ENCODE measurements around the gene PIGZ. TPM values are rescaled to one million over a fixed set of nuclear protein-coding genes. Genes with fewer than 3 reads are reported as not detected.

The PIGZ gene
- total RNA-seq, 1 donor from 2014 or later, result 9.8 TPM

DNA sequence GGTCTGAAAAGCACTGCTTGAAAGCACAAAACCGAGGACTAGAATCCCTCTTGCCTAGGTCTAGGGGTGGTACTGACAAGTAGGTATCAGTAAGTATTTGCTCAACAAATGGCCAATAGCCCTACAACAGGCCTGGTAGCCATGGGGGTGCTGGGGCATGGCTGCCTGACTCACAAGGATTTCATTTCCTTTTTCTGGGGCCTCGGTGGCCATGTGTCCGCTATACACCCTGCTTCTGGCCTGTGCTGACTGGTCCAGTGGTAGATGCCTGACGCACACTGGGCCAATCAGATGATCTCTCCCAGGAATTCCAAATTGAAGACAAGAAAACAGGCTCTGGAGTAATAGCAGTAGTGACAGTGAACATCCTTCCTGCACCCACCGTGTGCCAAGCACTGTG lies 31.6 kb upstream of the PIGZ start:
- DNase-seq (ENCODE audit: extremely low spot score in 2 of 2), result no peak
- intact Hi-C loops (cut with DNase I), result loop anchor here (10.0 kb wide), 1 partner anchor 185 kb away; no protein-coding TSS in a partner anchor
- Histone ChIP-seq H3K27ac (no peak overlapping the region), H3K4me3 (no peak overlapping the region), H3K4me1 (peaks cover 20% of the 10 kb centered on the region), H3K27me3 (no peaks in the 10 kb centered on the region), H3K9me3 (no peaks in the 10 kb centered on the region), H3K36me3 (no peaks in the 10 kb centered on the region)
- TF ChIP-seq, protein P1, sequence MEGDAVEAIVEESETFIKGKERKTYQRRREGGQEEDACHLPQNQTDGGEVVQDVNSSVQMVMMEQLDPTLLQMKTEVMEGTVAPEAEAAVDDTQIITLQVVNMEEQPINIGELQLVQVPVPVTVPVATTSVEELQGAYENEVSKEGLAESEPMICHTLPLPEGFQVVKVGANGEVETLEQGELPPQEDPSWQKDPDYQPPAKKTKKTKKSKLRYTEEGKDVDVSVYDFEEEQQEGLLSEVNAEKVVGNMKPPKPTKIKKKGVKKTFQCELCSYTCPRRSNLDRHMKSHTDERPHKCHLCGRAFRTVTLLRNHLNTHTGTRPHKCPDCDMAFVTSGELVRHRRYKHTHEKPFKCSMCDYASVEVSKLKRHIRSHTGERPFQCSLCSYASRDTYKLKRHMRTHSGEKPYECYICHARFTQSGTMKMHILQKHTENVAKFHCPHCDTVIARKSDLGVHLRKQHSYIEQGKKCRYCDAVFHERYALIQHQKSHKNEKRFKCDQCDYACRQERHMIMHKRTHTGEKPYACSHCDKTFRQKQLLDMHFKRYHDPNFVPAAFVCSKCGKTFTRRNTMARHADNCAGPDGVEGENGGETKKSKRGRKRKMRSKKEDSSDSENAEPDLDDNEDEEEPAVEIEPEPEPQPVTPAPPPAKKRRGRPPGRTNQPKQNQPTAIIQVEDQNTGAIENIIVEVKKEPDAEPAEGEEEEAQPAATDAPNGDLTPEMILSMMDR (IDR thresholded peaks at IDR 0.05), result no peak
- TF ChIP-seq POLR2AphosphoS5 (IDR thresholded peaks at IDR 0.05; ENCODE audit: insufficient read depth in 1 of 2, low read depth in 1 of 2) (no peak), POLR2A (IDR thresholded peaks at IDR 0.05) (no peak)

- H3K9me3 ChIP-seq, result no peaks in the 10 kb centered on the region
- no peak overlapping the region for H3K4me3 ChIP-seq
- DNase-seq (ENCODE audit: extremely low spot score in 2 of 2), result no peak
- H3K27me3 ChIP-seq, result no peaks in the 10 kb centered on the region
- intact Hi-C loops (cut with DNase I), result no loop called here
- H3K4me1 ChIP-seq, result peaks cover 13% of the 10 kb centered on the region
- TF ChIP-seq POLR2AphosphoS5 (IDR thresholded peaks at IDR 0.05; ENCODE audit: insufficient read depth in 1 of 2, low read depth in 1 of 2), result no peak
- TF ChIP-seq POLR2A (IDR thresholded peaks at IDR 0.05), result no peak
- TF ChIP-seq, protein P1 (IDR thresholded peaks at IDR 0.05), result no peak
- H3K27ac ChIP-seq, result no peak overlapping the region
- no peaks in the 10 kb centered on the region for H3K36me3 ChIP-seq
These were observed 30.5 kb upstream of the PIGZ start for GRCh38 chr3:196998966-196999760.

DNA sequence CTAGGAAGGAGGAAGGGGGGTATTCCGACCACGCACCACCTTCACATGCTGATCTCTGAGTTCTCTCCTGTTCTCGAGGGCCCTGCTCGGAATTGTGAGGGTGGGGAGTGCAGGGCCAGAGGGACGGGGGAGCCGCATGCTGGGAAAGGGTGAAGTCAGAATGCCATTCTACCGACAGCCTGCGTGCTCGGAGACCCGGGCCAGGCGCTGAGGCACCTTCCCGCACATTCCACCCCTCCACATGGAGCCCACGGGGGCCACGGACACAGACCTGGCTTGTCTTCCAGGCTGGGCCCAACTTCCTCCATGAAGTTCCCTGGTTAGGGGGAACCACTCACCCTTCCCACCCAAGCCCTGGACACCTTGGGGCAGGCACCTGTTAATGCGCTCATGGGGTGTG lies 28.7 kb upstream of the PIGZ start:
- H3K4me3 ChIP-seq, result no peak overlapping the region
- DNase-seq (ENCODE audit: extremely low spot score in 2 of 2), result no peak
- intact Hi-C loops (cut with DNase I), result no loop called here
- H3K27ac ChIP-seq, result no peak overlapping the region
- H3K9me3 ChIP-seq, result no peaks in the 10 kb centered on the region
- H3K4me1 ChIP-seq, result peaks cover 2% of the 10 kb centered on the region
- H3K27me3 ChIP-seq, result no peaks in the 10 kb centered on the region
- TF ChIP-seq POLR2A (IDR thresholded peaks at IDR 0.05), result no peak
- TF ChIP-seq POLR2AphosphoS5 (IDR thresholded peaks at IDR 0.05; ENCODE audit: insufficient read depth in 1 of 2, low read depth in 1 of 2), result no peak
- TF ChIP-seq, protein P1 (IDR thresholded peaks at IDR 0.05), result no peak
- no peaks in the 10 kb centered on the region for H3K36me3 ChIP-seq

DNA sequence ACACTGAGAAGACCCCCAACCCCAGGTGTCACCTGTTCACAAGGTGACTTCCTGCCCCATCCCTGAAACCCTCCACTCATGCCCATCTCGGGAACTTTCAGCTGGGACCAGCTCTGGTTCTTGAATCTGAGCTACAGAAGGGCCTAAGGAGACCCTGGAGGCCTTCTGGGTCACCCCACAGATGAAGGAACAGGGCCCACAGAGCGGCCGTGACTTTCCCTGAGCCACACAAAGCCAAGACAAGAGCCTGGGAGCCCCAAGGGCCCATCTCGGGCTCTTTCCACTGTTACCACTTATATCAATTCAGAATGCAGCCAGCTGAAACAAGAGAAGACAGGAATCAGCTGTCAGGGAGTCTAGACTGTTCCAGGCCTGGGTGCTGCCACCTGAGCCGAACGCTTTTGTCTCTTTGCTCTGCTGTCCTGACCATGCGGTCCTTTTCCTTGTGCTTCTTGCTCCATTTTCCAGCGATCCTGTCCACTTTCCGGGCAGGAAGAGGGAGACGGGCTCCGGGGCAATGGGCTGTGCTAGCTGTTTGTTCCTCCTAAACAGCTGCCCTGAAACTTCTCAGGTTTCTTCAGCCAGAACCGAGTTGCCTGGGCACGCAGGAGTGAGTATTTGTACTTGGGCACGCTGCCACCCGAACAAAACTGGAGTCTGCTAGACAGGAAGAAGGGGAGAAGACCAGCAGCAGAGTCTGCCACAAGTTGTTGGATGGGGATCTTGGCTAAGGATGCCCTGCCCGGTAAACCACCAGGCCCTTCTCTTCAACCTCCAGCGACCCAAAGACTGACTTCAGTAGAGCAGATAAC lies 28.0 kb upstream of the PIGZ start:
- H3K27me3 ChIP-seq, result no peaks in the 10 kb centered on the region
- intact Hi-C loops (cut with DNase I), result no loop called here
- H3K9me3 ChIP-seq, result no peaks in the 10 kb centered on the region
- TF ChIP-seq POLR2A (IDR thresholded peaks at IDR 0.05) (no peak), POLR2AphosphoS5 (IDR thresholded peaks at IDR 0.05; ENCODE audit: insufficient read depth in 1 of 2, low read depth in 1 of 2) (no peak)
- TF ChIP-seq, protein P1 (IDR thresholded peaks at IDR 0.05), result no peak
- DNase-seq (ENCODE audit: extremely low spot score in 2 of 2), result no peak
- peak overlapping the region; percentile 53 for H3K27ac ChIP-seq
- no peak overlapping the region for H3K4me3 ChIP-seq
- no peaks in the 10 kb centered on the region for H3K4me1 ChIP-seq
- no peaks in the 10 kb centered on the region for H3K36me3 ChIP-seq
